ENCODE data around the gene NOX1.

GRCh38 chrX:100812216-100813158 is 61.7 kb downstream of the NOX1 start:
- TF ChIP-seq CTCF (IDR thresholded peaks at IDR 0.05) (no peak), POLR2A (IDR thresholded peaks at IDR 0.05) (no peak)
